ENCODE results near the gene B3GALT4.
A peak's percentile ranks its signal among the peaks of the same experiment; 100 is the strongest.
"Not testable (repeated sequence)": the region's sequence is repeated elsewhere in the genome, so short reads cannot be mapped to it uniquely, and the experiment has no call there.

Gene B3GALT4

GRCh38 chr6:33254591-33254990 lies 22.3 kb upstream of the B3GALT4 start:
- no peak for TF ChIP-seq YY1 (IDR thresholded peaks at IDR 0.05; ENCODE audit: insufficient read depth, insufficient read length)
- TF ChIP-seq SUZ12 (IDR thresholded peaks at IDR 0.05; ENCODE audit: extremely low read depth, insufficient read depth, insufficient read length) = no peak
- TF ChIP-seq ZNF274 (IDR thresholded peaks at IDR 0.05; ENCODE audit: low read depth, low read length) = no peak
- DNase-seq (ENCODE audit: low read depth, low spot score) = no peak
- Histone ChIP-seq H3K36me3 (ENCODE audit: insufficient read depth, insufficient read length, low read length) (peaks cover 16% of the 10 kb centered on the region), H3K4me3 (ENCODE audit: insufficient read length, low read depth) (no peak overlapping the region), H3K9ac (ENCODE audit: insufficient read length, low read depth) (no peak overlapping the region), H3K27me3 (ENCODE audit: insufficient read depth, insufficient read length) (no peaks in the 10 kb centered on the region), H3K4me1 (ENCODE audit: insufficient read depth, insufficient read length) (peaks cover 2% of the 10 kb centered on the region), H3K9me3 (ENCODE audit: insufficient read depth, low read length) (no peaks in the 10 kb centered on the region)

GRCh38 chr6:33259032-33259431 lies 17.9 kb upstream of the B3GALT4 start:
- Histone ChIP-seq H3K36me3 (ENCODE audit: insufficient read depth, insufficient read length, low read length) (peaks cover 15% of the 10 kb centered on the region), H3K4me3 (ENCODE audit: insufficient read length, low read depth) (no peak overlapping the region)
- DNase-seq (ENCODE audit: low read depth, low spot score) = no peak

GRCh38 chr6:33262490-33262889 lies 14.4 kb upstream of the B3GALT4 start:
- not testable (repeated sequence) for H3K4me1 ChIP-seq (ENCODE audit: insufficient read depth, insufficient read length); H3K4me3 ChIP-seq (ENCODE audit: insufficient read length, low read depth); DNase-seq (ENCODE audit: low read depth, low spot score); H3K27me3 ChIP-seq (ENCODE audit: insufficient read depth, insufficient read length); H3K9ac ChIP-seq (ENCODE audit: insufficient read length, low read depth); H3K9me3 ChIP-seq (ENCODE audit: insufficient read depth, low read length)
- peaks cover 42% of the 10 kb centered on the region for H3K36me3 ChIP-seq (ENCODE audit: insufficient read depth, insufficient read length, low read length)

More at GRCh38 chr6:33259032-33259431, 17.9 kb upstream of the B3GALT4 start:
- Histone ChIP-seq H3K4me1 (ENCODE audit: insufficient read depth, insufficient read length) (no peaks in the 10 kb centered on the region), H3K27me3 (ENCODE audit: insufficient read depth, insufficient read length) (no peaks in the 10 kb centered on the region), H3K9me3 (ENCODE audit: insufficient read depth, low read length) (no peaks in the 10 kb centered on the region), H3K9ac (ENCODE audit: insufficient read length, low read depth) (no peak overlapping the region)
- TF ChIP-seq ZNF274 (IDR thresholded peaks at IDR 0.05; ENCODE audit: low read depth, low read length) = no peak
- TF ChIP-seq YY1 (IDR thresholded peaks at IDR 0.05; ENCODE audit: insufficient read depth, insufficient read length) = no peak
- TF ChIP-seq SUZ12 (IDR thresholded peaks at IDR 0.05; ENCODE audit: extremely low read depth, insufficient read depth, insufficient read length) = no peak

- Histone ChIP-seq H3K27me3 (ENCODE audit: insufficient read depth, insufficient read length) (no peaks in the 10 kb centered on the region), H3K36me3 (ENCODE audit: insufficient read depth, insufficient read length, low read length) (peaks cover 57% of the 10 kb centered on the region), H3K9ac (ENCODE audit: insufficient read length, low read depth) (no peak overlapping the region), H3K4me3 (ENCODE audit: insufficient read length, low read depth) (no peak overlapping the region), H3K4me1 (ENCODE audit: insufficient read depth, insufficient read length) (no peaks in the 10 kb centered on the region), H3K9me3 (ENCODE audit: insufficient read depth, low read length) (no peaks in the 10 kb centered on the region)
- DNase-seq (ENCODE audit: low read depth, low spot score) = no peak
- TF ChIP-seq SUZ12 (IDR thresholded peaks at IDR 0.05; ENCODE audit: extremely low read depth, insufficient read depth, insufficient read length) (no peak), YY1 (IDR thresholded peaks at IDR 0.05; ENCODE audit: insufficient read depth, insufficient read length) (no peak), ZNF274 (IDR thresholded peaks at IDR 0.05; ENCODE audit: low read depth, low read length) (no peak)
Measured at GRCh38 chr6:33264015-33264414, 12.9 kb upstream of the B3GALT4 start.

GRCh38 chr6:33271117-33271467 lies 5.8 kb upstream of the B3GALT4 start:
- peak overlapping the region; percentile 86 for H3K4me3 ChIP-seq (ENCODE audit: insufficient read length, low read depth)
- H3K9me3 ChIP-seq (ENCODE audit: insufficient read depth, low read length) = no peaks in the 10 kb centered on the region
- peak overlapping the region; percentile 94 for H3K9ac ChIP-seq (ENCODE audit: insufficient read length, low read depth)
- TF ChIP-seq SUZ12 (IDR thresholded peaks at IDR 0.05; ENCODE audit: extremely low read depth, insufficient read depth, insufficient read length) (no peak), YY1 (IDR thresholded peaks at IDR 0.05; ENCODE audit: insufficient read depth, insufficient read length) (no peak), ZNF274 (IDR thresholded peaks at IDR 0.05; ENCODE audit: low read depth, low read length) (no peak)
- no peaks in the 10 kb centered on the region for H3K27me3 ChIP-seq (ENCODE audit: insufficient read depth, insufficient read length)
- H3K36me3 ChIP-seq (ENCODE audit: insufficient read depth, insufficient read length, low read length) = peaks cover 80% of the 10 kb centered on the region
- no peak for DNase-seq (ENCODE audit: low read depth, low spot score)
- no peaks in the 10 kb centered on the region for H3K4me1 ChIP-seq (ENCODE audit: insufficient read depth, insufficient read length)

DNA sequence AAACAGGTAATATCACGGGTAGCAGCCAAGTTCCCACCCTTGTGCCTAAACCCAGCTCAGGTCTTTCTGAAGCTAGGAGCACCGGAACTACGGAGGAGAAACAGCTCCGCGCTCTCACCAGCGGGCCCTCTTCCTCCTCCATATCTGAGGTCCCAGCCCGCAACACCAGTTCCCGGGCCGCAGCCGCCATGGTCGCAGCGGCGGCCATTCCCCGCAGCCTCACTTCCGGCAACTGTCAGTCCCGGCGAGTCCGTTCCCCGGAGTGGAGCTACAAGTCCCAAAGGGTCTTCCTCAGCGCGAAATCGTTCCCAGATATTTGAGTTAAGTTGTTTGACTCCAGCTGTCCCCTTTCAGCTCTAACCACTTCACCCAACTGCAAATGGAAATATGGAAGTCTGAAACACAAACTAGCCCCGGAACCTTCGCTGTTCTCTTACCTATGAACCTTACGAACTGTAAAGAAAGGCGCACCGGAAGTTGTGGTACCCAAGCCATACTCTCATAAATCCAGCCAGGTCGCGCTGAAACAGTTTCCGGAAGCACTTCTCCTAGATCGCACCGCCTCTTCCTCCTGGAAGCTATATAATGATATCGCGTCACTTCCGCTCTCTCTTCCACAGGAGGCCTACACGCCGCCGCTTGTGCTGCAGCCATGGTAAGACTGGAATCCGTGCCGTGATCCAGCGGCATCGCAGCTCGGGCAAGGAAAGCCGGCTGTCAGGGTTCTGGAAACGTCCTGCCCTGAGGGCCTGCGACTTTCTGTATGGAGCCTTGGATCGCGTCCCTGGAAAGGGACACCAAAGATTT lies 5.3 kb upstream of the B3GALT4 start, which contains the start of the genes RPS18 and VPS52:
Gene RPS18, plus strand, starts transcription at position 608 of the 807 bp plus-strand sequence. Its CDS starts 45 bp downstream, at position 653.
Gene VPS52, minus strand, starts transcription at position 409 of the 807 bp plus-strand sequence. Its CDS starts 201 bp downstream, at position 208.
- Histone ChIP-seq H3K4me3 (ENCODE audit: insufficient read length, low read depth) (peak within 1 kb of the TSS; percentile 86), H3K9me3 (ENCODE audit: insufficient read depth, low read length) (no peaks in the 10 kb centered on the region), H3K4me1 (ENCODE audit: insufficient read depth, insufficient read length) (no peaks in the 10 kb centered on the region), H3K9ac (ENCODE audit: insufficient read length, low read depth) (peak within 1 kb of the TSS; percentile 97), H3K36me3 (ENCODE audit: insufficient read depth, insufficient read length, low read length) (peaks cover 79% of the 10 kb centered on the region), H3K27me3 (ENCODE audit: insufficient read depth, insufficient read length) (no peaks in the 10 kb centered on the region)
- TF ChIP-seq SUZ12 (IDR thresholded peaks at IDR 0.05; ENCODE audit: extremely low read depth, insufficient read depth, insufficient read length) = no peak
- peak; percentile 84 for TF ChIP-seq YY1 (IDR thresholded peaks at IDR 0.05; ENCODE audit: insufficient read depth, insufficient read length)
- peak; percentile 95 for DNase-seq (ENCODE audit: low read depth, low spot score)

DNA sequence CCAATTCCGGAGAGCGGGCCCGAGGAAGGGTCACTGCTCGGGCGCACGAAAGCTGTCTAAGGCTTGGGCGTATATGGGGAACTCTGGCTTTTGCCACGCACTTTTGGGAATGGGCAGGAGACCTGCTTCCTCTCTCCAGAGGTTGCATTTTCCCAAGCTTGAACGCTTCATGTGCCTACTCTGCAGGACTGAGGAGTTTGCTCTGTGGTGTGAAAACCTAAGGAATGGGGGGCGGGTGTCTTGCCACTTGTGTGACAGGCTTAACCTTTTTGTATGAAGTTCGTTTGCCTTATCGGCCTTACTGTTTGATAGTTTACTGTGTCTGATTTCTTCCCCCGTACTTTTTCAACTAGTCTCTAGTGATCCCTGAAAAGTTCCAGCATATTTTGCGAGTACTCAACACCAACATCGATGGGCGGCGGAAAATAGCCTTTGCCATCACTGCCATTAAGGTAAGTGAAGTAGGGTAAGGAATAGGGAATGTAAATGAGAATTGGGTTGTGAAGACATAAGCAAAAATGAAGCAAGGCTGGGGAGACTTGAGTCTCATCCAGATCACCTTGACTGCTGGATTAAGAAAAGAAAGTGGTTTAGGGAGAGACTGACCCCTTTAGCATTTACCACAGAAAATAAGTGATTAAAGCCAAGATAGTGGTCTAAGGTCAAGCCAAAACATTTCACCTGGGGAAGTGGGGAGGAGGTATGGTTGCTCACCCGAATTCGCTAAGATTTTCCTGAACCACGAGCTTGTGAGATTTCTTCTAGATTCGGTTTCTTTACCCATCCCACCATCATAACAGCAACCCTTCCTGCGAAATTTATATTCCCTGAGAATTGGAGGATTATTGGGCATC lies 4.4 kb upstream of the B3GALT4 start:
- Histone ChIP-seq H3K9me3 (ENCODE audit: insufficient read depth, low read length) (no peaks in the 10 kb centered on the region), H3K27me3 (ENCODE audit: insufficient read depth, insufficient read length) (no peaks in the 10 kb centered on the region), H3K36me3 (ENCODE audit: insufficient read depth, insufficient read length, low read length) (peaks cover 71% of the 10 kb centered on the region), H3K9ac (ENCODE audit: insufficient read length, low read depth) (peak overlapping the region; percentile 97), H3K4me1 (ENCODE audit: insufficient read depth, insufficient read length) (no peaks in the 10 kb centered on the region), H3K4me3 (ENCODE audit: insufficient read length, low read depth) (peak overlapping the region; percentile 86)
- TF ChIP-seq YY1 (IDR thresholded peaks at IDR 0.05; ENCODE audit: insufficient read depth, insufficient read length) = no peak
- TF ChIP-seq ZNF274 (IDR thresholded peaks at IDR 0.05; ENCODE audit: low read depth, low read length) = no peak
- no peak for TF ChIP-seq SUZ12 (IDR thresholded peaks at IDR 0.05; ENCODE audit: extremely low read depth, insufficient read depth, insufficient read length)
- no peak for DNase-seq (ENCODE audit: low read depth, low spot score)
